WTC11 (cell line): ENCODE results near the gene KRTAP10-10.

Source experiments
- ARID4B ChIP-seq: sonication (generic); formaldehyde crosslinking; IDR thresholded peaks from 2 replicates; pipeline ENCODE4 v1.8.0; 2023; ENCODE audit warnings: missing genetic modification reagents, mild to moderate bottlenecking, borderline replicate concordance
- CTCF ChIP-seq: fragments of 200-600 bp; IDR thresholded peaks from 2 replicates; pipeline ENCODE4 v1.8.0; 2022; ENCODE audit warnings: antibody characterized with exemption
- FOXP1 ChIP-seq: sonication (generic); formaldehyde crosslinking; IDR thresholded peaks from 2 replicates; pipeline ENCODE4 v1.8.0; 2022; ENCODE audit warnings: missing genetic modification reagents, mild to moderate bottlenecking, moderate library complexity, borderline replicate concordance
- FOXP4 ChIP-seq: sonication (generic); formaldehyde crosslinking; IDR thresholded peaks from 2 replicates; pipeline ENCODE4 v1.8.0; 2022; ENCODE audit warnings: mild to moderate bottlenecking, missing genetic modification reagents
- TCF7 ChIP-seq: sonication (generic); formaldehyde crosslinking; IDR thresholded peaks from 2 replicates; pipeline ENCODE4 v1.8.0; 2022; ENCODE audit warnings: mild to moderate bottlenecking, low read depth, missing genetic modification reagents, moderate library complexity
- ZNF317 ChIP-seq: sonication (generic); formaldehyde crosslinking; IDR thresholded peaks from 2 replicates; pipeline ENCODE4 v1.8.1; 2023; ENCODE audit warnings: low read depth, mild to moderate bottlenecking, moderate library complexity, missing genetic modification reagents, borderline replicate concordance

GRCh38 chr21:44647222-44647552, 10.0 kb downstream of the KRTAP10-10 start:
- no peak for TF ChIP-seq FOXP1 (CRISPR knock-in tag)
- TF ChIP-seq ARID4B (CRISPR knock-in tag) = no peak
- no peak for TF ChIP-seq CTCF
- TF ChIP-seq ZNF317 (CRISPR knock-in tag) = no peak
- TF ChIP-seq FOXP4 (CRISPR knock-in tag) = no peak
- no peak for TF ChIP-seq TCF7
